Cardiac ventricle fibroblast (primary cell): ENCODE results near the gene ZBTB34. TPM values are rescaled to one million over a fixed set of nuclear protein-coding genes. Genes with fewer than 3 reads are reported as not detected.

ENCODE experiments used
- total RNA-seq: library from RNA; depleted of rRNA; stranded (reverse); fragments of >200 nt; gene quantifications from 2 replicates; pipeline ENCODE4 v1.2.3, GENCODE V29; 2015

ZBTB34 gene, protein sequence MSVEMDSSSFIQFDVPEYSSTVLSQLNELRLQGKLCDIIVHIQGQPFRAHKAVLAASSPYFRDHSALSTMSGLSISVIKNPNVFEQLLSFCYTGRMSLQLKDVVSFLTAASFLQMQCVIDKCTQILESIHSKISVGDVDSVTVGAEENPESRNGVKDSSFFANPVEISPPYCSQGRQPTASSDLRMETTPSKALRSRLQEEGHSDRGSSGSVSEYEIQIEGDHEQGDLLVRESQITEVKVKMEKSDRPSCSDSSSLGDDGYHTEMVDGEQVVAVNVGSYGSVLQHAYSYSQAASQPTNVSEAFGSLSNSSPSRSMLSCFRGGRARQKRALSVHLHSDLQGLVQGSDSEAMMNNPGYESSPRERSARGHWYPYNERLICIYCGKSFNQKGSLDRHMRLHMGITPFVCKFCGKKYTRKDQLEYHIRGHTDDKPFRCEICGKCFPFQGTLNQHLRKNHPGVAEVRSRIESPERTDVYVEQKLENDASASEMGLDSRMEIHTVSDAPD
- 4.4 and 7.2 TPM in 2 replicates for total RNA-seq

GRCh38 chr9:126860077-126860756 is at the start of gene ZBTB34:
ZBTB34 (plus strand) TSS chr9:126860639; CDS start chr9:126879400, 18,761 bp downstream.

GRCh38 chr9:126914458-126915280 is 54.2 kb downstream of the ZBTB34 start, which contains the start of gene RALGPS1:
RALGPS1 (plus strand) TSS chr9:126914782; CDS start chr9:126962290, 47,508 bp downstream.

Other genes with a start within 250 kb of the ZBTB34 start
- 0.25 TPM in 1 of 2 replicates, not detected in the other for gene LMX1B, start 246.7 kb upstream of the ZBTB34 start, total RNA-seq
- gene ZBTB43, start 55.6 kb upstream of the ZBTB34 start, total RNA-seq, result 6.9 and 9.4 TPM in 2 replicates
- 0.24 and 0.50 TPM in 2 replicates for gene RALGPS1, start 54.1 kb downstream of the ZBTB34 start, total RNA-seq